Type B pancreatic cell (in vitro differentiated cells): ENCODE measurements around the gene C10orf105. TPM values are rescaled to one million over a fixed set of nuclear protein-coding genes. Genes with fewer than 3 reads are reported as not detected.

Source experiments
- DNase-seq: peaks from one replicate; pipeline ENCODE4 v3.0.0; 2021; ENCODE audit warnings: mixed read lengths; ENCODE audit not compliant: unreplicated experiment; ENCODE audit errors: extremely low spot score
- H3K27ac Mint-ChIP-seq: 2 replicates; pipeline ENCODE4 v1.8.0; 2021; ENCODE audit warnings: mild to moderate bottlenecking, mixed read lengths
- H3K27me3 Mint-ChIP-seq: 2 replicates; pipeline ENCODE4 v1.8.0; 2021; ENCODE audit warnings: mixed read lengths
- H3K36me3 Mint-ChIP-seq: 2 replicates; pipeline ENCODE4 v1.8.0; 2021; ENCODE audit warnings: mixed read lengths
- H3K4me1 Mint-ChIP-seq: one replicate; pipeline ENCODE4 v1.8.0; 2021; ENCODE audit warnings: mixed read lengths; ENCODE audit not compliant: unreplicated experiment
- H3K4me3 Mint-ChIP-seq: 2 replicates; pipeline ENCODE4 v1.8.0; 2021; ENCODE audit warnings: mild to moderate bottlenecking, mixed read lengths
- H3K9me3 Mint-ChIP-seq: 2 replicates; pipeline ENCODE4 v1.8.0; 2021; ENCODE audit warnings: mixed read lengths
- CTCF ChIP-seq: fragments of 200-600 bp; sonication (generic); conservative IDR thresholded peaks from 2 replicates; pipeline ENCODE4 v1.5.0; 2021; ENCODE audit warnings: antibody characterized with exemption, mild to moderate bottlenecking
- total RNA-seq: library from RNA; stranded (reverse); gene quantifications from 2 replicates; pipeline ENCODE4 v1.2.1, GENCODE V29; 2021; ENCODE audit warnings: low replicate concordance

The C10orf105 gene
- total RNA-seq, 1 donor from 2014 or later: 0.31 TPM

GRCh38 chr10:71757399-71757922 is 37.9 kb upstream of the C10orf105 start:
- Mint-ChIP-seq H3K4me3 (no peak overlapping the region), H3K9me3 (no peaks in the 10 kb centered on the region), H3K27ac (no peak overlapping the region), H3K36me3 (no peaks in the 10 kb centered on the region), H3K4me1 (peaks cover 24% of the 10 kb centered on the region), H3K27me3 (no peaks in the 10 kb centered on the region)
- TF ChIP-seq CTCF: no peak
- no peak for DNase-seq

- Mint-ChIP-seq H3K36me3 (no peaks in the 10 kb centered on the region), H3K4me3 (no peak overlapping the region), H3K27me3 (no peaks in the 10 kb centered on the region), H3K4me1 (peaks cover 24% of the 10 kb centered on the region), H3K9me3 (no peaks in the 10 kb centered on the region), H3K27ac (peak overlapping the region; percentile 6)
- DNase-seq: no peak
- no peak for TF ChIP-seq CTCF
Observed at GRCh38 chr10:71756311-71757191, 37.0 kb upstream of the C10orf105 start.

GRCh38 chr10:71755179-71755879 is 35.8 kb upstream of the C10orf105 start:
- Mint-ChIP-seq H3K27me3 (no peaks in the 10 kb centered on the region), H3K27ac (peak overlapping the region; percentile 54), H3K36me3 (no peaks in the 10 kb centered on the region), H3K9me3 (no peaks in the 10 kb centered on the region), H3K4me1 (peaks cover 22% of the 10 kb centered on the region), H3K4me3 (no peak overlapping the region)
- no peak for DNase-seq
- no peak for TF ChIP-seq CTCF

- TF ChIP-seq CTCF: no peak
- no peak overlapping the region for H3K4me3 Mint-ChIP-seq
- H3K4me1 Mint-ChIP-seq: peaks cover 20% of the 10 kb centered on the region
- no peaks in the 10 kb centered on the region for H3K9me3 Mint-ChIP-seq
- no peaks in the 10 kb centered on the region for H3K36me3 Mint-ChIP-seq
- DNase-seq: no peak
- peak overlapping the region; percentile 54 for H3K27ac Mint-ChIP-seq
- no peaks in the 10 kb centered on the region for H3K27me3 Mint-ChIP-seq
Observed at GRCh38 chr10:71754562-71754961, 35.0 kb upstream of the C10orf105 start.

GRCh38 chr10:71753960-71754505 is 34.5 kb upstream of the C10orf105 start:
- no peaks in the 10 kb centered on the region for H3K36me3 Mint-ChIP-seq
- H3K27ac Mint-ChIP-seq: no peak overlapping the region
- peaks cover 23% of the 10 kb centered on the region for H3K4me1 Mint-ChIP-seq
- no peaks in the 10 kb centered on the region for H3K27me3 Mint-ChIP-seq
- TF ChIP-seq CTCF: no peak
- no peak overlapping the region for H3K4me3 Mint-ChIP-seq
- H3K9me3 Mint-ChIP-seq: no peaks in the 10 kb centered on the region
- no peak for DNase-seq
